CMK (cell line): ENCODE results near the gene GPR160.

Experiments used
- DNase-seq: peaks from one replicate; pipeline ENCODE4 v3.0.0-alpha.2; 2010; ENCODE audit warnings: low read depth

The GPR160 gene

GRCh38 chr3:170027233-170028102 is 10.3 kb upstream of the GPR160 start:
- DNase-seq: no peak

- peak; percentile 78 for DNase-seq
Measured at GRCh38 chr3:170033489-170033888, 4.3 kb upstream of the GPR160 start.

- DNase-seq: no peak
Measured at GRCh38 chr3:170038434-170039110, 777 bp downstream of the GPR160 start.

- no peak for DNase-seq
Measured at GRCh38 chr3:170040418-170040817, 2.6 kb downstream of the GPR160 start.

- no peak for DNase-seq
Measured at GRCh38 chr3:170043506-170043905, 5.7 kb downstream of the GPR160 start.

- DNase-seq: no peak
Measured at GRCh38 chr3:170044271-170044670, 6.5 kb downstream of the GPR160 start.

GRCh38 chr3:170044795-170045244 is 7.0 kb downstream of the GPR160 start:
- no peak for DNase-seq

GRCh38 chr3:170046269-170047132 is 8.7 kb downstream of the GPR160 start:
- DNase-seq: no peak

- no peak for DNase-seq
Measured at GRCh38 chr3:170047133-170047404, 9.3 kb downstream of the GPR160 start.

GRCh38 chr3:170049146-170050000 is 11.6 kb downstream of the GPR160 start:
- no peak for DNase-seq

GRCh38 chr3:170050753-170051152 is 13.0 kb downstream of the GPR160 start:
- no peak for DNase-seq

- no peak for DNase-seq
Measured at GRCh38 chr3:170052398-170052797, 14.6 kb downstream of the GPR160 start.

GRCh38 chr3:170054204-170054603 is 16.4 kb downstream of the GPR160 start:
- DNase-seq: no peak

- DNase-seq: no peak
Measured at GRCh38 chr3:170055209-170055608, 17.4 kb downstream of the GPR160 start.

- DNase-seq: no peak
Measured at GRCh38 chr3:170056710-170057454, 19.1 kb downstream of the GPR160 start.

GRCh38 chr3:170057550-170057949 is 19.8 kb downstream of the GPR160 start:
- no peak for DNase-seq

- DNase-seq: no peak
Measured at GRCh38 chr3:170058127-170058526, 20.3 kb downstream of the GPR160 start.

GRCh38 chr3:170059447-170059846 is 21.7 kb downstream of the GPR160 start:
- DNase-seq: no peak

GRCh38 chr3:170062068-170062467 is 24.3 kb downstream of the GPR160 start:
- DNase-seq: no peak

GRCh38 chr3:170062769-170063168 is 25.0 kb downstream of the GPR160 start:
- no peak for DNase-seq

- no peak for DNase-seq
Measured at GRCh38 chr3:170063691-170064090, 25.9 kb downstream of the GPR160 start.
